ENCODE measurements around the gene RALGPS1. TPM values are rescaled to one million over a fixed set of nuclear protein-coding genes. Genes with fewer than 3 reads are reported as not detected.

Gene RALGPS1
- total and polyA plus RNA-seq, 2 donors (not counting 1 experiment from before 2014, with no cell fraction given) = 2.0 to 5.9 TPM

DNA sequence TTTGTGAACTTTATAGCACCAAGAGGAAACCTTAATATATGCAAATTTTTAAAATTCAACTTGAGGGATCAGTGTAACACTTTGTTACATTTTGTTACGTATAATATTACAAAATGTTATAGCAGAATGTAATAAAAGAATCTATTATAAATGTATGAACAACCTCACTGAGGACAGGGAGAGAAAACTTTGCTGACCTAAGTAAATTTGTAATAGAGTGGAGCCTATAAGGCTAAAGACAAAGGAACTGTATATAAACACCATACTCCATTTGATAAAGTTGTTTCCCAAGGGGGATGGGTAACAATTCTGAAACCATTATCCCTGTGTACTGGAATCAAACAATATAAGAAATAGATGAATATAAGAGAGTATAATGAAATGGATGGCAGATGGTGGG lies 130.6 kb downstream of the RALGPS1 start:
- Histone ChIP-seq H3K4me1 (ENCODE audit: control insufficient read depth, extremely low read depth, insufficient read depth, low read length) (peaks cover 4% of the 10 kb centered on the region), H3K27ac (ENCODE audit: insufficient read depth, low read length) (no peak overlapping the region), H3K36me3 (ENCODE audit: control insufficient read depth, insufficient read depth, low read length) (no peaks in the 10 kb centered on the region), H3K9ac (ENCODE audit: insufficient read depth, low read length) (no peak overlapping the region), H3K4me2 (ENCODE audit: extremely low read depth, insufficient read depth, low read length) (no peak overlapping the region), H3K79me2 (ENCODE audit: control insufficient read depth, insufficient read depth, low read length) (no peaks in the 10 kb centered on the region), H3K27me3 (ENCODE audit: control insufficient read depth, insufficient read depth, low read length) (no peaks in the 10 kb centered on the region), H4K20me1 (ENCODE audit: control insufficient read depth, extremely low read depth, insufficient read depth, low read length) (no peaks in the 10 kb centered on the region), H3K4me3 (replicated peaks in 1 of 4; ENCODE audit: control extremely low read depth in 1 of 4, insufficient read depth in 1 of 4, low read depth in 3 of 4, low read length in 4 of 4) (no peak overlapping the region), H3K9me3 (ENCODE audit: control insufficient read depth, insufficient read depth, low read depth, low read length) (no peaks in the 10 kb centered on the region), H2AFZ (ENCODE audit: low read length) (no peak overlapping the region)
- no peak for DNase-seq (ENCODE audit: low read depth in 2 of 2)
- TF ChIP-seq CTCF (conservative IDR thresholded peaks at IDR 0.05 in 1 of 2, IDR thresholded peaks at IDR 0.05 in 1 of 2; ENCODE audit: low read depth in 1 of 2, low read length in 2 of 2) (no peak), EZH2 (IDR thresholded peaks at IDR 0.05; ENCODE audit: low read length, missing control alignments) (no peak)

- H3K9me3 ChIP-seq (ENCODE audit: control insufficient read depth, insufficient read depth, low read depth, low read length) = no peaks in the 10 kb centered on the region
- H3K4me3 ChIP-seq (replicated peaks in 1 of 4; ENCODE audit: control extremely low read depth in 1 of 4, insufficient read depth in 1 of 4, low read depth in 3 of 4, low read length in 4 of 4) = no peak overlapping the region
- no peaks in the 10 kb centered on the region for H3K27me3 ChIP-seq (ENCODE audit: control insufficient read depth, insufficient read depth, low read length)
- H4K20me1 ChIP-seq (ENCODE audit: control insufficient read depth, extremely low read depth, insufficient read depth, low read length) = no peaks in the 10 kb centered on the region
- H3K4me2 ChIP-seq (ENCODE audit: extremely low read depth, insufficient read depth, low read length) = no peak overlapping the region
- H3K79me2 ChIP-seq (ENCODE audit: control insufficient read depth, insufficient read depth, low read length) = no peaks in the 10 kb centered on the region
- no peaks in the 10 kb centered on the region for H3K36me3 ChIP-seq (ENCODE audit: control insufficient read depth, insufficient read depth, low read length)
- no peak overlapping the region for H2AFZ ChIP-seq (ENCODE audit: low read length)
- no peak overlapping the region for H3K27ac ChIP-seq (ENCODE audit: insufficient read depth, low read length)
- TF ChIP-seq EZH2 (IDR thresholded peaks at IDR 0.05; ENCODE audit: low read length, missing control alignments) (no peak), CTCF (conservative IDR thresholded peaks at IDR 0.05 in 1 of 2, IDR thresholded peaks at IDR 0.05 in 1 of 2; ENCODE audit: low read depth in 1 of 2, low read length in 2 of 2) (no peak)
- H3K9ac ChIP-seq (ENCODE audit: insufficient read depth, low read length) = no peak overlapping the region
- H3K4me1 ChIP-seq (ENCODE audit: control insufficient read depth, extremely low read depth, insufficient read depth, low read length) = peaks cover 5% of the 10 kb centered on the region
- DNase-seq (ENCODE audit: low read depth in 2 of 2) = no peak
Observed at GRCh38 chr9:127047971-127048370, 133.4 kb downstream of the RALGPS1 start.

DNA sequence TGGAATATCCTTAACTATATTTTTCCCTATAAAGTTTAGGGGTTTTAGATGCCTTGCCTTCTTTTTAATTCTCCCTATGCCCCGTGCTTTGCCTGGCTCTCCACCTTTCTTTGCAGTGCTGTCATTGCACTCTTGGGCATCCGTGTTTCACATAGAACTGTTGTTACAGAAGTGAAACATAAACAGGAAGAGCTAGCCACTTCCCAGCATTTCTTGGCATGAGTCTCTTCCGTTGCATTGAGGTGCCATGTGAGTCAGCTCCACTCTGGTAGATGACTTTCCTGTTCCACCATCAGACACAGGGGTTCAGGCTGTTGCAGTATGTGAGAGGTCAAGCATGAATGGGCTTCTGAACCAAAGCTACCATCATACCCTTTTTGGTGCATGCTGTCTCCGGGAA lies 134.5 kb downstream of the RALGPS1 start:
- Histone ChIP-seq H3K4me2 (ENCODE audit: extremely low read depth, insufficient read depth, low read length) (peak overlapping the region; percentile 21), H3K4me3 (replicated peaks in 1 of 4; ENCODE audit: control extremely low read depth in 1 of 4, insufficient read depth in 1 of 4, low read depth in 3 of 4, low read length in 4 of 4) (no peak overlapping the region), H3K79me2 (ENCODE audit: control insufficient read depth, insufficient read depth, low read length) (no peaks in the 10 kb centered on the region), H3K27ac (ENCODE audit: insufficient read depth, low read length) (peak overlapping the region; percentile 69), H2AFZ (ENCODE audit: low read length) (no peak overlapping the region), H3K27me3 (ENCODE audit: control insufficient read depth, insufficient read depth, low read length) (no peaks in the 10 kb centered on the region), H3K9ac (ENCODE audit: insufficient read depth, low read length) (no peak overlapping the region), H3K4me1 (ENCODE audit: control insufficient read depth, extremely low read depth, insufficient read depth, low read length) (peaks cover 8% of the 10 kb centered on the region), H4K20me1 (ENCODE audit: control insufficient read depth, extremely low read depth, insufficient read depth, low read length) (no peaks in the 10 kb centered on the region), H3K36me3 (ENCODE audit: control insufficient read depth, insufficient read depth, low read length) (no peaks in the 10 kb centered on the region), H3K9me3 (ENCODE audit: control insufficient read depth, insufficient read depth, low read depth, low read length) (no peaks in the 10 kb centered on the region)
- TF ChIP-seq EZH2 (IDR thresholded peaks at IDR 0.05; ENCODE audit: low read length, missing control alignments) (no peak), CTCF (conservative IDR thresholded peaks at IDR 0.05 in 1 of 2, IDR thresholded peaks at IDR 0.05 in 1 of 2; ENCODE audit: low read depth in 1 of 2, low read length in 2 of 2) (peak in 1 of 2 donors; percentile 54)
- DNase-seq (ENCODE audit: low read depth in 2 of 2) = peak; percentile 90 to 94

Data from fibroblast of lung (primary cell).